ENCODE measurements around the gene TMEFF2.

DNA sequence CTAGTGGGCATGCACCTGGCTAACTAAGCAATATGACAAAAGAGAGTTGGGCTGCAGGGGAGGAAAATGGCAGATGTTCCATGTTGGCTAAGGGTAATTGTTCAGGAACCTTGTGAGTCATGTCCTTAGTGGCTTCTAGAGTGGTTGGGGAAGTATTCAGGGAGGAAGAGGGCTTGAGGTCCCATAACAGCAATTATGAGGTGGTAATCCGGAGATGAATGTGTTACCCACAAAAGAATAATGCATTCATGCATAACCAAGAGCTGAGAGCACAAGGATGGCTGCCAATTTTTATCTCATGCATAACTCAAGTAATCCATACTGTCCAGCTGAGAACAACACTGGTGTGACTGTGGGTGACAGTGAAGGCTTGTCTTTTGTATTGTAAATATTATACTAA lies 42.9 kb downstream of the TMEFF2 start:
- TF ChIP-seq CTCF (conservative IDR thresholded peaks at IDR 0.05; ENCODE audit: low read length) (no peak), EZH2phosphoT487 (IDR thresholded peaks at IDR 0.05; ENCODE audit: borderline replicate concordance) (no peak)

Measured in Loucy (cell line).